Kidney epithelial cell (primary cell): ENCODE results near the gene ACOX2. TPM values are rescaled to one million over a fixed set of nuclear protein-coding genes. Genes with fewer than 3 reads are reported as not detected.

ENCODE experiments used
- DNase-seq: peaks from one replicate; pipeline ENCODE4 v3.0.0-alpha.2; 2010; ENCODE audit warnings: low read depth
- H3K27me3 ChIP-seq: 2 replicates; pipeline ENCODE4 v1.6.0; 2011; ENCODE audit warnings: low read length; ENCODE audit not compliant: control insufficient read depth, insufficient read depth
- H3K36me3 ChIP-seq: 2 replicates; pipeline ENCODE4 v1.5.1; 2011; ENCODE audit warnings: low read length; ENCODE audit not compliant: control insufficient read depth, insufficient read depth
- H3K4me3 ChIP-seq: 2 replicates; pipeline ENCODE4 v1.5.1; 2011; ENCODE audit warnings: low read depth, mild to moderate bottlenecking, control low read depth, low read length
- CTCF ChIP-seq: IDR thresholded peaks from 2 replicates; pipeline ENCODE4 v1.5.1; 2011; ENCODE audit warnings: mild to moderate bottlenecking, moderate library complexity, low read length, control low read depth, inconsistent platforms; ENCODE audit not compliant: insufficient read depth, poor library complexity, severe bottlenecking
- total RNA-seq: library from RNA; depleted of rRNA; stranded (reverse); fragments of >200 nt; gene quantifications from 2 replicates; pipeline ENCODE4 v1.2.3, GENCODE V29; 2015

The ACOX2 gene
- total RNA-seq, 1 donor from 2014 or later: 0.38 TPM

GRCh38 chr3:58490860-58491501, 46.0 kb downstream of the ACOX2 start:
- no peaks in the 10 kb centered on the region for H3K36me3 ChIP-seq
- H3K4me3 ChIP-seq: no peak overlapping the region
- DNase-seq: no peak
- no peak for TF ChIP-seq CTCF
- H3K27me3 ChIP-seq: peaks cover 2% of the 10 kb centered on the region

GRCh38 chr3:58488967-58489366, 48.0 kb downstream of the ACOX2 start:
- peaks cover 2% of the 10 kb centered on the region for H3K27me3 ChIP-seq
- no peak overlapping the region for H3K4me3 ChIP-seq
- no peak for DNase-seq
- H3K36me3 ChIP-seq: no peaks in the 10 kb centered on the region
- TF ChIP-seq CTCF: no peak

- no peak for DNase-seq
- no peaks in the 10 kb centered on the region for H3K36me3 ChIP-seq
- TF ChIP-seq CTCF: no peak
- peaks cover 2% of the 10 kb centered on the region for H3K27me3 ChIP-seq
- no peak overlapping the region for H3K4me3 ChIP-seq
These were observed 49.7 kb downstream of the ACOX2 start for GRCh38 chr3:58487140-58487886.

GRCh38 chr3:58485801-58486435, 51.1 kb downstream of the ACOX2 start:
- TF ChIP-seq CTCF: no peak
- no peaks in the 10 kb centered on the region for H3K36me3 ChIP-seq
- no peak overlapping the region for H3K4me3 ChIP-seq
- DNase-seq: no peak
- peaks cover 2% of the 10 kb centered on the region for H3K27me3 ChIP-seq

- no peak for DNase-seq
- peaks cover 2% of the 10 kb centered on the region for H3K27me3 ChIP-seq
These were observed 52.3 kb downstream of the ACOX2 start for GRCh38 chr3:58484722-58485069.

More at GRCh38 chr3:58484722-58485069, 52.3 kb downstream of the ACOX2 start:
- no peak for TF ChIP-seq CTCF
- Histone ChIP-seq H3K36me3 (no peaks in the 10 kb centered on the region), H3K4me3 (no peak overlapping the region)
